MM.1S (cell line): ENCODE data around the gene ACTR1B.

Experiments
- EZH2 ChIP-seq: fragments of 300-600 bp; sonication (generic); optimal IDR thresholded peaks from 2 replicates; pipeline ENCODE3; 2017; ENCODE audit warnings: low read depth, mild to moderate bottlenecking, antibody characterized with exemption, low read length, mixed read lengths
- TF ChIP-seq, protein P1 (sequence below): fragments of 300-600 bp; sonication (generic); IDR thresholded peaks from 2 replicates; pipeline ENCODE4 v1.5.1; 2016; ENCODE audit warnings: antibody characterized with exemption, low read length, mixed read lengths

DNA sequence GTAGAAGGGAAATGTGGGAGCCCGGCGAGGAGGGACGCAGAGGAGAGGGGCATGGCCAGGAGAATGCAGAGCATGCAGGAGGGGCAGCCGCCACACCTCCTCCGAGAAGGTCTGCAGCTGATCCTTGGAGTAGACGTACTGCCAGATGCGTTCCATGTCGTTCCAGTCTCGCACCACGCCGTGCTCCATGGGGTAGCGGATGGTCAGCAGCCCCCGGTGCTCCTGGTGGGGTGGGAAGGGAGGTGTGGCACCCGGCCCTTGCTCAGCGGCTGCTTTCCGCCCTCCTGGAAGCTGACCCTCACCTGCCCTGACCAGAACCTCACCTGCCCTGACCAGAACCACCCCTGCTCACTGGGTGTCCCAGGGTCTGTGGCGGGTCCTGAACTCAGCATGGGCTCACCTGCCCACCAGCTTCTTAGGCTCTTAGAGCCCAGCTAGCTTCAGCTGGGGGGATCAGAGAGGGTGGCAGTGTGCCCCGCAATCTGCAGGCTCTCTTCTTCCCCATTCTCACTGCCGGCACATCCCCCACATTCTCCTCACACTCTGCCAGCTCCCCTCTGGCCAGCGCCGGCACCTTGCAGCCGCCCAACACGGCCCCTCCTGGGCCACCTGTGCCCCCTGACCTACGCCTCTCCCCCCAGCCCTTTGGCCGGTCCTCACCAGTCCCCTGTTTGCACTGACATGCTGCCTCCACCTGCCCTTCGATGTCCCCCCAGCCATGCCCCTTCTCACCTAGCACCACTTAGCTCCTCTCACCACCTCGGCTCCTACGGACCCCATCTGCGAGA, 4.4 kb downstream of the ACTR1B start:
- TF ChIP-seq, protein P1, sequence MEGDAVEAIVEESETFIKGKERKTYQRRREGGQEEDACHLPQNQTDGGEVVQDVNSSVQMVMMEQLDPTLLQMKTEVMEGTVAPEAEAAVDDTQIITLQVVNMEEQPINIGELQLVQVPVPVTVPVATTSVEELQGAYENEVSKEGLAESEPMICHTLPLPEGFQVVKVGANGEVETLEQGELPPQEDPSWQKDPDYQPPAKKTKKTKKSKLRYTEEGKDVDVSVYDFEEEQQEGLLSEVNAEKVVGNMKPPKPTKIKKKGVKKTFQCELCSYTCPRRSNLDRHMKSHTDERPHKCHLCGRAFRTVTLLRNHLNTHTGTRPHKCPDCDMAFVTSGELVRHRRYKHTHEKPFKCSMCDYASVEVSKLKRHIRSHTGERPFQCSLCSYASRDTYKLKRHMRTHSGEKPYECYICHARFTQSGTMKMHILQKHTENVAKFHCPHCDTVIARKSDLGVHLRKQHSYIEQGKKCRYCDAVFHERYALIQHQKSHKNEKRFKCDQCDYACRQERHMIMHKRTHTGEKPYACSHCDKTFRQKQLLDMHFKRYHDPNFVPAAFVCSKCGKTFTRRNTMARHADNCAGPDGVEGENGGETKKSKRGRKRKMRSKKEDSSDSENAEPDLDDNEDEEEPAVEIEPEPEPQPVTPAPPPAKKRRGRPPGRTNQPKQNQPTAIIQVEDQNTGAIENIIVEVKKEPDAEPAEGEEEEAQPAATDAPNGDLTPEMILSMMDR: no peak
- TF ChIP-seq EZH2: no peak
